HAP-1 (cell line): Measurements from ENCODE around the gene CROCC.

ENCODE experiments used
- DNase-seq, 2 experiments: peaks; one replicate each; pipeline ENCODE4 v3.0.0-alpha.2; 2016 to 2020; ENCODE audit warnings: low spot score in 2 of 2
- H3K27me3 ChIP-seq: fragments of 250-450 bp; sonication (Bioruptor Pico); 2 replicates; pipeline ENCODE4 v1.5.1; 2020; ENCODE audit warnings: low read depth, mild to moderate bottlenecking, moderate library complexity
- H3K36me3 ChIP-seq: fragments of 250-450 bp; sonication (Bioruptor Pico); replicated peaks from 2 replicates; pipeline ENCODE4 v1.5.1; 2020; ENCODE audit warnings: mild to moderate bottlenecking
- H3K4me1 ChIP-seq: fragments of 250-450 bp; sonication (Bioruptor Pico); 2 replicates; pipeline ENCODE4 v1.5.1; 2020; ENCODE audit warnings: mild to moderate bottlenecking
- H3K4me3 ChIP-seq: fragments of 250-450 bp; sonication (Bioruptor Pico); 2 replicates; pipeline ENCODE4 v1.5.1; 2020; ENCODE audit warnings: mild to moderate bottlenecking, moderate library complexity
- H3K9me3 ChIP-seq: fragments of 250-450 bp; sonication (Bioruptor Pico); 2 replicates; pipeline ENCODE4 v1.5.1; 2020; ENCODE audit warnings: mild to moderate bottlenecking, moderate library complexity
- in situ Hi-C: fragments of 300-500 bp; cut with MboI; formaldehyde crosslinking; loops from 3 replicates; pipeline ENCODE4 v1.14.3; 2020; ENCODE audit warnings: low sequenced_read_pairs, inconsistent platforms, mixed read lengths

Gene CROCC

GRCh38 chr1:16991571-16991970 lies 69.8 kb downstream of the CROCC start:
- H3K36me3 ChIP-seq: peaks cover 7% of the 10 kb centered on the region
- no peak for DNase-seq
- no peaks in the 10 kb centered on the region for H3K9me3 ChIP-seq
- in situ Hi-C loops: no loop called here
- no peak overlapping the region for H3K4me3 ChIP-seq
- H3K4me1 ChIP-seq: no peaks in the 10 kb centered on the region
- H3K27me3 ChIP-seq: no peaks in the 10 kb centered on the region

DNA sequence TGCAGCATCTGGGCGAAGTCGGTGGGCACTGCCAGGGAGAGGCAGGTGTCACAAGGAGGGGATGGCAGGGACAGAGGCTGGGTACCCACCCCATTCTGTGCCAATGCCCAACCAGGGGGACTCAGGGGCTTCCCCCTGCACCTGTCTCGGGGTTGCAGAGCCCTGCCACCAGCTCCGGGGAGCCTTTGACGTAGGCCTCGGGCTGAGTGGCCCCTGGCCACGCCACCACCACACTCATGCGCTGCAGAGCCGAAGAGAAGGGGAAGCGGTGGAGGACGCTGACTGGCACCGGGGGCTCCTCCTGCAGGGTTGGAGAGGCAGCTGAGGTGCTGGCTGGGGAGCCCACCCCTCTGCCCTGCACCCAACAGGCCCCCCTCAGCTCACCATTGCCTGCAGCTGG lies 70.4 kb downstream of the CROCC start:
- no peak for DNase-seq
- in situ Hi-C loops: no loop called here
- Histone ChIP-seq H3K27me3 (no peaks in the 10 kb centered on the region), H3K4me1 (no peaks in the 10 kb centered on the region), H3K36me3 (peaks cover 7% of the 10 kb centered on the region), H3K9me3 (no peaks in the 10 kb centered on the region), H3K4me3 (no peak overlapping the region)

DNA sequence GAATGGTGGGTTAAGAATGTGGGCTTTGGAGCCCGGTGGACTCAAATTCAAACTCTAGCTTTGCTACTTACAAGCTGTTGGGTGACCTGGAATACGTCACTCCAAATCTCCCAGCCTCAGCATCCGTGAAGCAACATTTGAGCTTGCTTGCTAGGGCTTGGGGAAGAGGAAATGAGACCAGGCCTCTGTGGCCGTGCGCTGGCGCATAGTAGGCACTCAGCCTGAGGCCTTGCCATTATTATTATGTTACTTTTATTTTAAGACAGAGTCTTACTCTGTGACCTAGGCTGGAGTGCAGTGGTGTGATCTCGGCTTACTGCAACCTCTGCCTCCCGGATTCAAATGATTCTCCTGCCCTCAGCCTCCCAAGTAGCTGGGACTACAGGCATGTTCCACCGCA lies 70.9 kb downstream of the CROCC start:
- no peak overlapping the region for H3K4me3 ChIP-seq
- no peaks in the 10 kb centered on the region for H3K4me1 ChIP-seq
- no peaks in the 10 kb centered on the region for H3K27me3 ChIP-seq
- no peak for DNase-seq
- in situ Hi-C loops: no loop called here
- H3K9me3 ChIP-seq: no peaks in the 10 kb centered on the region
- peaks cover 7% of the 10 kb centered on the region for H3K36me3 ChIP-seq

- in situ Hi-C loops: no loop called here
Observed at GRCh38 chr1:16993521-16994038, 71.8 kb downstream of the CROCC start.

GRCh38 chr1:16996845-16997244 lies 75.1 kb downstream of the CROCC start:
- no peak overlapping the region for H3K4me3 ChIP-seq
- no peaks in the 10 kb centered on the region for H3K9me3 ChIP-seq
- H3K36me3 ChIP-seq: peaks cover 17% of the 10 kb centered on the region
- H3K27me3 ChIP-seq: no peaks in the 10 kb centered on the region
- no peaks in the 10 kb centered on the region for H3K4me1 ChIP-seq
- DNase-seq: no peak
- in situ Hi-C loops: no loop called here

More at GRCh38 chr1:16993521-16994038, 71.8 kb downstream of the CROCC start:
- DNase-seq: no peak
- H3K36me3 ChIP-seq: peaks cover 14% of the 10 kb centered on the region
- no peaks in the 10 kb centered on the region for H3K9me3 ChIP-seq
- H3K4me1 ChIP-seq: no peaks in the 10 kb centered on the region
- H3K4me3 ChIP-seq: no peak overlapping the region
- H3K27me3 ChIP-seq: no peaks in the 10 kb centered on the region

- Histone ChIP-seq H3K4me3 (no peak overlapping the region), H3K27me3 (no peaks in the 10 kb centered on the region), H3K36me3 (peaks cover 27% of the 10 kb centered on the region), H3K9me3 (no peaks in the 10 kb centered on the region), H3K4me1 (no peaks in the 10 kb centered on the region)
- in situ Hi-C loops: no loop called here
- peak in 1 of 2 experiments; percentile 2 for DNase-seq
Observed at GRCh38 chr1:16998589-16998988, 76.9 kb downstream of the CROCC start.

GRCh38 chr1:16999863-17000262 lies 78.1 kb downstream of the CROCC start:
- H3K9me3 ChIP-seq: no peaks in the 10 kb centered on the region
- H3K36me3 ChIP-seq: peaks cover 33% of the 10 kb centered on the region
- H3K4me1 ChIP-seq: no peaks in the 10 kb centered on the region
- DNase-seq: no peak
- in situ Hi-C loops: no loop called here
- H3K27me3 ChIP-seq: no peaks in the 10 kb centered on the region
- no peak overlapping the region for H3K4me3 ChIP-seq

GRCh38 chr1:17001760-17002523 lies 80.2 kb downstream of the CROCC start:
- no peak overlapping the region for H3K4me3 ChIP-seq

GRCh38 chr1:17002524-17002902 lies 80.8 kb downstream of the CROCC start:
- Histone ChIP-seq H3K9me3 (no peaks in the 10 kb centered on the region), H3K27me3 (no peaks in the 10 kb centered on the region), H3K36me3 (peaks cover 28% of the 10 kb centered on the region), H3K4me3 (no peak overlapping the region), H3K4me1 (no peaks in the 10 kb centered on the region)
- in situ Hi-C loops: no loop called here
- no peak for DNase-seq

More at GRCh38 chr1:17001760-17002523, 80.2 kb downstream of the CROCC start:
- no peak for DNase-seq
- Histone ChIP-seq H3K27me3 (no peaks in the 10 kb centered on the region), H3K9me3 (no peaks in the 10 kb centered on the region), H3K36me3 (peaks cover 28% of the 10 kb centered on the region), H3K4me1 (no peaks in the 10 kb centered on the region)
- in situ Hi-C loops: no loop called here

- DNase-seq: no peak
- no peak overlapping the region for H3K4me3 ChIP-seq
- no peaks in the 10 kb centered on the region for H3K9me3 ChIP-seq
- H3K36me3 ChIP-seq: peaks cover 20% of the 10 kb centered on the region
- in situ Hi-C loops: no loop called here
- H3K27me3 ChIP-seq: no peaks in the 10 kb centered on the region
- no peaks in the 10 kb centered on the region for H3K4me1 ChIP-seq
Observed at GRCh38 chr1:17004466-17005364, 83.0 kb downstream of the CROCC start.

DNA sequence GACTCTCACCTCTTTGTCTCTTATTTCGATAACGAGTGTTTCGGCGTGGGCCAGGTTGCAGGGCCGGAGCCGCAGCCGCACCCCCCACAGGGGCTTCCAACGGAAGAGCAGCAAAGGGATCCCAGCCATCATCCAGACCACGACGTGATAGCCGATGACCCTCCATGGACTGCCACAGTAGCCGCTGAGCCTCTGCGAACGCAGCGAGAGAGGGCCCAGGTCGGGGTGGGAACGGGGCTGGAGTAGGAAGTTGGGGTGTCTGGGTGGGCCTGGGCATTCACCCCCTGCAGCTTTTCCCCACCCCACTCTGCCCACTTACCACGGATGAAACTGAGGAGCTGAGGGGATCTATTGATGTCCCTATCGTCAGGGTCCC lies 83.6 kb downstream of the CROCC start:
- in situ Hi-C loops: no loop called here

DNA sequence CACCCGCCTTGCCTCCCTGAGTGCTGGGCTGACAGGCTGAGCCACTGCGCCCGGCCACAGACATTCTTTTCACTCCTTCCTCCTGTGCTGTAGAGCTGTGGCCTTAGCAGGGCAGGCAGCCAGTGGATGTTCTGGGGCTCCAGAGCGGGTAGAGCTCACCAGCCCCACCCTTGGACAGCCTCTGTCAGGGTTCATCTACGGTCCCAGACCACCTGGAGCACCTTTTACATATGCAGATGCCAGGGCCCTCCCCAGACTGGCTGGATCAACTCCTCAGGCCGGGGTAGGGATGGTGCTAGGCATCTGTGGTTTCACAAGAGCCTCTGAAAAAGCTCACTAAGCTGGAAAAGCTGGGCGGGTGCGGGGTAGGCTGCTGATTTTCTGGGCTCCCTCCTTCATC lies 85.4 kb downstream of the CROCC start:
- no peak for DNase-seq
- in situ Hi-C loops: no loop called here
- H3K9me3 ChIP-seq: no peaks in the 10 kb centered on the region
- H3K36me3 ChIP-seq: peaks cover 13% of the 10 kb centered on the region
- no peaks in the 10 kb centered on the region for H3K27me3 ChIP-seq
- no peak overlapping the region for H3K4me3 ChIP-seq
- H3K4me1 ChIP-seq: peaks cover 12% of the 10 kb centered on the region

More for the DNA sequence above, 83.6 kb downstream of the CROCC start:
- no peak for DNase-seq
- Histone ChIP-seq H3K36me3 (peaks cover 20% of the 10 kb centered on the region), H3K27me3 (no peaks in the 10 kb centered on the region), H3K9me3 (no peaks in the 10 kb centered on the region), H3K4me1 (peaks cover 3% of the 10 kb centered on the region; the same call in 1 of the 2 replicates), H3K4me3 (no peak overlapping the region)

DNA sequence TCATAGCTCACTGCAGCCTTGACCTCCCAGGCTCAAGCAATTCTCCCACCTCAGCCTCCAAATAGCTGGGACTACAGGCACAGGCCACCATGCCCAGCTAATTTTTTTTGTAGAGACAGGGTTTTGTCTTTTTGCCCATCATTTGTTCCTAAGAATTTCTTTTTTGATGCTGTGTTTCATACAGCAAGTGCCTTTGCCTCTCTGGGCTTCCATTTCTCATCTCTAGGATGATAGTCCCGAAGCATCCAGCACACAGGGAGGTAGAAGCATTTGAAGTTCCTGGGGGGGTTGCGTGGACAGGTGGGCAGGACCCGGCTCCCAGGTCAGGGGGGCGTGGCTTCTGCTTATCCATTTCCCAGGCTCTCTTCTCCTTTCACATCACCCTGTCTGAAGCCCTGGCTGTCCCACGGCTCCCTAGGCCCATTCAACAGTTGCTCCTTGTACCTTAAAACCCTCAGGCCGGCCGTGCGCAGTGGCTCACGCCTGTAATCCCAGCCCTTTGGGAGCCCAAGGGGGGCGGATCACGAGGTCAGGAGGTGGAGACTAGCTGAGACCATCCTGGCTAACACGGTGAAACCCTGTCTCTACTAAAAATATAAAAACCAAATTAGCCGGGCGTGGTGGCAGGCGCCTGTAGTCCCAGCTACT lies 86.6 kb downstream of the CROCC start:
- no peaks in the 10 kb centered on the region for H3K9me3 ChIP-seq
- peaks cover 22% of the 10 kb centered on the region for H3K4me1 ChIP-seq
- no peak overlapping the region for H3K4me3 ChIP-seq
- no peaks in the 10 kb centered on the region for H3K27me3 ChIP-seq
- in situ Hi-C loops: no loop called here
- DNase-seq: no peak
- H3K36me3 ChIP-seq: peaks cover 6% of the 10 kb centered on the region
